ENCODE measurements around the gene PRDM16. TPM values are rescaled to one million over a fixed set of nuclear protein-coding genes. Genes with fewer than 3 reads are reported as not detected.

PRDM16 gene
- total RNA-seq, 2 donors from 2014 or later: 0.25 TPM; not detected in 1

DNA sequence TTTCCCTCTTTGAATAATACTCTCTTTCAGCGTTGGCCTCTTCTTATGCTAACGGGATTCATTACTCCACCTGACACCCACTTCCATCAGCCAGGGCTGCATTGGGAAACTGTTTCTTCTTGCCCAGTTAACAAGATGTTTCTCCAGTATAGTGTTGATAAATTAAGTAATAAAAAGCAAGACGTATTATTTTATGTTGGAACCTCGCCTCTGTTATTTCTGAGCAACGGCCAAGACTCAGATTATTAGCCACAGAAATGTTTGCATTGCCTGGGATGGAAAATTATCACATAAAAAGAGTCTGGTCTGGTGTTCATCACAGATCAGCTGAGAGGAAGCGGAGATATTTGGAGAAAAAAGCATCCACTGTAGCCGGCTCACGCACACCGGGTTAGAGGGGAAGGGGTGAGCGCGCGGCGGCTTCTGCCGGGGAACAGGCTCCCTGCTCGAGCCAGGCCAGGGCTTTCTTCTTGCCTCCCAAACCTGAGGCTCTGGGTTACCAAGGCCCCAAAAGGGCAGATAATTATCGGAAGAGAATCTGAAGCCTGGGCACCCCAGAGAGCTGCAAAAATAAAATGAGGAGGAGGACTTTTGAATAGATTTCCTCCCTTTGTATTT is 189.5 kb downstream of the PRDM16 start:
- ATAC-seq (no peak), DNase-seq (ENCODE audit: low spot score in 2 of 2) (no peak)
- H3K27ac Mint-ChIP-seq: peak overlapping the region; percentile 3 to 56
- no peaks in the 10 kb centered on the region for H3K36me3 Mint-ChIP-seq
- H3K9me3 Mint-ChIP-seq: peaks cover 5 to 6% of the 10 kb centered on the region in 2 donors

DNA sequence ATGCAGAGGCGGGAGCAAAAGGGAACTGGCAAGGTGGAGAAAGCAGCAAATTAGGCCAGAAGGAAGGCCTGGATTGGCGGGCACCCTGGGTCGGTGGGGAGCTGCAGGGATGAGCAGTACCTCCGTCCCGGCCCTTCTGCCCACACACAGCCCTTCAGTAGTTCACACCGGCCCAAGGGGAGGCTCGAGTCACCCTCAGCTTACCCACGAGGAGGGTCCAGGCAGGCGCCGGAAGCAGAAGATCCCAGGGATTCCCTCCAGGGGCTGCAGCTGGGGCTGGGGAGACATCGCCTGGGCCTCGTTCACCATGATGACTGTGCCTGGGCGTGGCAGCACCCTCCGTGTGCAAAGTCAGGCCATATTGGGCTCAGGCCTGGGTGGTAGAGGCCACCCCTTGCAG is 190.0 kb downstream of the PRDM16 start:
- Mint-ChIP-seq H3K9me3 (peaks cover 5 to 6% of the 10 kb centered on the region in 2 donors), H3K27ac (peak overlapping the region in 1 of 2 donors; percentile 56), H3K36me3 (no peaks in the 10 kb centered on the region)
- no peak for DNase-seq (ENCODE audit: low spot score in 2 of 2)
- ATAC-seq: no peak

DNA sequence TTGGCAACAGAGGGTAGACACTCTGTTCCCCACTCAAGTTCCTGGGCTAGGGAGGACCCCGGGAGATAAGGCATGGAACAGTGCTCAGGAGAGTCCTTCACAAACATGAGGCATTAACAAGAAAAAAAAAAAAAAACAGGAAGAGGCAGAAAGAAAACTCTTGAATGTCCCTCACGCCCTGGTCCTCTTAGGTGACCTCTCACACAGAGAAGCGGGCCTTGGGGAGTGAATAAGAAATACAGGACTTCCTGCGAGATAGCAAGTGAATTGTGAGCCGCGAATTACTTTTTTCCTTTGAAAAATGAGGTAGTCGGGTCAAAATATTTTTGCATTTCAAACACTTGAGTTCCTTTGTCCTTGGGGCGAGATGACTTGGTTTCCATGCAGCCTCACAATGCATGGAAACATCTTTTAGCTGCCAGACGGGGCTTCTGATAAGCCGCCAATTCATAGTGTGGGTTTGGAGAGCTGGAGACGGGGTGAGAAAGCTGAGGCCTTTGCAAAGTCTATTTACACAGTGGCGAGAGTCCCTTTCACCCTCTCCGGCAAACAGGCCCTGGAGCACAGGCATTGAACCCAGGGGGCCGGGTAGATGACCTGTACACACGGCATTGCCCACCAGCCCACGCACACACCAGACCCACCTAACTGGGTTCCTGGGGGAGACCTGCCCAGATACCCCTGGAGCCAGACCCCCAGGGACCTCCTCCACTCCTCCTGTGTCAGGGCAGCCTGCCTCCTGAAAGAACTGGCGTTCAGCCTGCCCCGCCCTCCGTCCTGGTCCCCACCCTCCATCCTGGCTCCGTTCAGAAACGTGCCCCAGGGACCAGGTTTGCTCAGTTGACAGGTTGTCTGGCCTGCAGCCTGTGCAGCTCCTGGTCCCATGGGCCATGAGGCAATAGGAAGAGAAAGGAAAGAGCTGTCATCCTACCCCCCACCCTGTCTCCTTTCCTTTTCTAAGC is 192.3 kb downstream of the PRDM16 start:
- no peaks in the 10 kb centered on the region for H3K36me3 Mint-ChIP-seq
- H3K27ac Mint-ChIP-seq: no peak overlapping the region
- ATAC-seq: no peak
- H3K9me3 Mint-ChIP-seq: peaks cover 5 to 6% of the 10 kb centered on the region in 2 donors
- no peak for DNase-seq (ENCODE audit: low spot score in 2 of 2)

DNA sequence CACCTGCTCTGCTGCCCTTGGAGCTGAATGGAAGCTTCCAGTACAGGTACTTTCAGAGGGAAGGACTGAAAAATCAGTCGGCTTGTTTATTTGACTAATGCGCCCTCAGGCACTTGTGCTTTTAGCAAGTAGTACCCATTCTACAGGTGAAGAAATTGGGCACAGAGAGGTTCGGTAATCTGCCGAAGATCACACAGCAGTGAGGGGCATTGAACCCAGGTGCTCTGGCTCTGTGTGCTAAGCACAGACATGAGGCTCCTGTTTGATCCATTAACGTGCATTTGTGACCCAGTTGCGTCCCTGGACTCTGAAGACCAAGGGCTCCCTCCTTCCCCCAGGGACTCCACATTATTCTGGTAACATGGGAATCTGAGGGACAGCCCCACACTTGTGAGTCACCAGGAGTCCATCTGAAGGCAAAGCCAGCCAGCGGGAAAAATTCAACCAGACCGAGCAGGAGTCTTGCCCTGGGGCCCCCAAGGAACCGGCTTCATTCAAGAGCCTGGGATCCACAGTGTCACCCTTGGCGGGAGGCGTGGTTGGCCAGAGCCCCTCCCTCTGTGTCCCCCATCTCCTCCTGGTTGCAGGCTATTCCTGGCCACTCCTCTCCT is 193.1 kb downstream of the PRDM16 start:
- Mint-ChIP-seq H3K36me3 (no peaks in the 10 kb centered on the region), H3K9me3 (peaks cover 5 to 6% of the 10 kb centered on the region in 2 donors), H3K27ac (no peak overlapping the region)
- DNase-seq (ENCODE audit: low spot score in 2 of 2) (no peak), ATAC-seq (no peak)

DNA sequence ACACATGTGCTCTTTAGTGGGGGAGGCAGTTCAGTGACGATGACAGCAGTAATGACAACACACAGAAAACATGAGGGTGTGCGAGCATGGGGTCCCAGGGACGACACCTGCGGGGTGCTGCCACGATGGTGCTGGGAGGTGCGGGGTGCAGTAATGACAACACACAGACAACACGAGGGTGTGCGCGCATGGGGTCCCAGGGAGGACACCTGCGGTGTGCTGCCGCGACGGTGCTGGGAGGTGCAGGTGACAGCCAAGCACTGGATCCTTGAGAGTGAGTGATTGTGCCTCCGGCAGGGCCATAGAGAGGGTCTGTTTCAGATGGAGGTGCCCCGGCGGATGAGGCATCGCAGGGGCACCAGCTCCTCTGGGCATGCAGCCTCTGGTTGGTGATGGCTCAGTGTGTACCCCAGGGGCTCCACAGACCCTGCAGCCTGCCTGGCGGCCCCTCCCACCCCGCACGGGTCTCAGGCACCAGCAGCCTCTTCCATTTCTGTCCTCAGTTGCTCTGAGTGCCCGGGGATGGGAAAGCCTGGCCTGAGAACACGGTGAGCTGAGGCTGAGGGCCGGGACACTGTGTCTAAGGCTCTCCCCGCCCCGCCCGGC is 193.8 kb downstream of the PRDM16 start:
- no peak for ATAC-seq
- Mint-ChIP-seq H3K36me3 (no peaks in the 10 kb centered on the region), H3K27ac (no peak overlapping the region), H3K9me3 (peaks cover 5 to 6% of the 10 kb centered on the region in 2 donors)
- no peak for DNase-seq (ENCODE audit: low spot score in 2 of 2)

DNA sequence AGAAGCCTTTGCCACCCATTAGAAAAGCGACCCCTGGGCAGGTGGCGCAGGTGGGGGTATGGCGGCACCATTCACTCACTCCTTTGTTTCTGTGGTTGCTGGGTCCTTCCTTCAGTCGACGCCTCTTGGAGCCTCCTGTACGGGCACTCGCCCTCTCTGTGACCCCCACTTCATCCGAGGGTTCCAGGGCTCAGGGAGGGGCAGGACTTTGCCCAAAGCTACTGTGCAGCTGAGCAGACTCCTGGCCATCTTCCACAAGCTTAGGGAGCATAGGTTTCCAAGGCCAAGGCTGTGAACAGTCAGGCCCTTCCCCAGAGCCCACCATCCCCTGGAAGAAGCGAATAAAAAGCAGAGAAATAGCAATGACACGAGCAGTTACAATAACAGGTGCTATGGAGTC is 194.8 kb downstream of the PRDM16 start:
- ATAC-seq (no peak), DNase-seq (ENCODE audit: low spot score in 2 of 2) (no peak)
- peaks cover 5 to 6% of the 10 kb centered on the region in 2 donors for H3K9me3 Mint-ChIP-seq

DNA sequence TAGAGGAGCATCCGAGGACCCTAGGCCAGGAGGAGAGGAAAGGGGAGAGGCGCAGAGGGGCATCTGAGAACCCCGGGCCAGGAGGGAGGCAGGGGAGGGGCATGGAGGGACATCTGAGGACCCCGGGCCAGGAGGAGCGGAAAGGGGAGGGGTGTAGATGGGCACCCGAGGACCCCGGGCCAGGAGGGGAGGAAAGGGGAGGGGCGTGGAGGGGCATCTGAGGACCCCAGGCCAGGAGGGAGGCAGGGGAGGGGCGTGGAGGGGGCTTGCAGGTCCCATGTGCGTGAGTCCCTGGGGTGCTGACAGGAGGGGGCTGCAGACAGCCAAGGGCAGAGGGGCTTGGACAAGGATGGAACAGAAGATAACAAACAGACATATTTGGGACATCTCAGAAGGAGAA is 195.5 kb downstream of the PRDM16 start:
- Mint-ChIP-seq H3K9me3 (peaks cover 5 to 6% of the 10 kb centered on the region in 2 donors), H3K36me3 (no peaks in the 10 kb centered on the region), H3K27ac (no peak overlapping the region)
- no peak for DNase-seq (ENCODE audit: low spot score in 2 of 2)
- ATAC-seq: no peak

More for the DNA sequence above, 194.8 kb downstream of the PRDM16 start:
- no peaks in the 10 kb centered on the region for H3K36me3 Mint-ChIP-seq
- no peak overlapping the region for H3K27ac Mint-ChIP-seq

DNA sequence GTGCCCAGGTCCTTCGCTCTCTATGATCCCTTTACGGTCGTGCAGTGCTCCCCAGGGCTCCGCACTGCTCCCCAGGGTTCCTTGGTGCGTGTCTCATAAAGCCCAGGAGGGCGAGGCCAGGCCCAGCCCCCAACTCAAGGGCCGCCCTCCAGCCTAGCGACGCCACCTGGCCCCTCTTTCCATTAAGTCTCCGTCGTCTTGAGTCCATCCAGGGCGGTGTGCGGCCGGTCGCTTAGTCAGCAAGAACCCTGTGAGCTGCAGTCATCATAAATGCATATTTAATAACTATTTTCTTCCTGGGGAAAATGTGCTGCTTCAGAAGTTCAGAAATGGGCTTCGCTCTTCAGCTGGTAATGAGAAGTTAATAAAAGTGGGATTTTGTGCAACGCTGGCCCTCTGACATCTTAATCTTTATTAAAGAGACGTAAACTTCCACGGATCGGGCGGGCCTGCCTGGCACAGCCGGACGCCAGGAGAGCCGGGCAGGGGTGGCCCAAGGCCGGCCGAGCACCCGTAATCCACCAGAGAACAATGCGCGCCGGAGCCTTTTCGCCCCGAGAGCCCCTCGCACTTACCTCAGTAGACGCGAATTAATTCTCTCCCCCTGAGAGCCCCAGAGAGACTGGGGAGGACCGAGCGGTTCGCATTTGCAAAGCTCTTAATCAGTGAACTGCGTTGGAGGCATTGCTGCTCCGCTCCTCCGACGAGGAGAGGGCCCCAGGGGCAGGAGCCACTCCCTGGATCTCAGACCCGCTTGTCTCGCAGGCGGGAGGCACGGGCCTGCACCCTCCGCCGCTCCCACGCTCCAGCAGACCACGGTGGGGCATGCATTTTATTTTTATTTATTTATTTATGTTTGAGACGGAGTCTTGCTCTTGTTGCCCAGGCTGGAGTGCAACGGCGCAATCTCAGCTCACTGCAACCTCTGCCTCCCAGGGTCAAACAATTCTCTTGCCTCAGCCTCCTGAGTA is 197.1 kb downstream of the PRDM16 start:
- no peaks in the 10 kb centered on the region for H3K9me3 Mint-ChIP-seq
- ATAC-seq (no peak), DNase-seq (ENCODE audit: low spot score in 2 of 2) (no peak)
- H3K36me3 Mint-ChIP-seq: no peaks in the 10 kb centered on the region
- H3K27ac Mint-ChIP-seq: no peak overlapping the region

DNA sequence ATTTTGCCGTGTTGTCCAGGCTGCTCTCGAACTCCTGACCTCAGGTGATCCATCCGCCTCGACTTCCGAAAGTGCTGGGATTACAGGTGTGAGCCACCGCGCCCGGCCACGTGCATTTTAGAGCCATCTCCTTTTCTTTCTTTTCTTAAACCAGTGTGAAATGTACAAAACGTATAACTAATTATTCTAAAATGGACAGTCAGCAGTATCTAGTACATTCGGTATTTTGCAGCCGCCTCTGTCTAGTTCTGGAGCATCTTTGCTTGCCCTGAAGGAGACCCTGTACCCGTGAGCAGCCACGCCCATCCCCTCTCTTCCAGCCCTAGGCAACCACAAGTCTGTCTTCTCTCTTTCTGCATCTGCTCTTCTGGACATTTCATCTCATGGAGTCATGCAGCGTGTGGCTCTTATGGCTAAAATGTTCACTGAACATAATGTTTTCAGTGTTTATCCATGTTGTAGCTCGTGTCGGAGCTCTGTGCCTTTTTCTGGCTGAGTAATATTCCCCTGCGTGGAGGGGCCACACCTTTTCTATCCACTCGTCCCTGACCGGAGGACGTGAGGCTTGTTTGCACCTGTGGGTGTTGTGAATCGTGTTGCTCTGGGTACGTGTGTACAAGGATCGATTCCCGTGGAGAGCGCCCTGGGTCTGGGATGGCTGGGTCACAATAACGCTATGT is 198.0 kb downstream of the PRDM16 start:
- no peak for ATAC-seq
- no peak for DNase-seq (ENCODE audit: low spot score in 2 of 2)
- Mint-ChIP-seq H3K27ac (no peak overlapping the region), H3K36me3 (no peaks in the 10 kb centered on the region), H3K9me3 (no peaks in the 10 kb centered on the region)

DNA sequence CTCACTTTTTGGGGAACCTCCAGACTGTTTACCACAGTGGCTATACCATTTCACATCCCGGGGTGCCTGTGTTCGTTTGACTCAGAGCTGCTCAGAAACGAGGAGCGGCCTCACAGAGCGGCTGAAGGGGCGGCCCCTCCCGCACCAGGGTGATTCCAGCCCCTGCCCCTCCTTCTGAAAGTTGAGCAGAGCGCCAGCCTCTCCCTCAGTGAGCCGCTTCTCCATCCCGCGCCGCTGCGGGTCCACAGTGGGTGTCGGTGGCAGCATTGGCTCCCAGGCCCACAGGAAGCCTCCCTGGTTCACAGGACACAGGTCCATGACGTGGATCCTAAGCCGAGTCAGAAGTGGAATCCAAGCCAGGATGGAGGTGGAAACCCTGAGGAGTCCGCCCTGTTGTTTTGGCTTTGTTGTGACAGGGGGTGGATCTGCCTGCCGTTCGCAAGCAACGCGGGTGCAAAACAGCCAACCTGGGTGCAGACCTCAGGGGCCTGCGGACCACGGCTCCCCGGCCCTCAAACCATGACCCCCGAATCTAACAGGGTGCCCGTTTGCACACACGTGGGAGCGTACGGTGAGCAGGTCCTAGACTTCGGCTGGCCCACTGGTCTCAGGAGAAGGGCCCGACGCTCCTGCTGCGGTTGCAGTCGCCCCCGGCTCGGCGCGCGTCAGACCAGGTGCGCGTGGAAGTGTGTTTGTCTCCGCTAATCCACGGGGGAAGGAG is 198.7 kb downstream of the PRDM16 start:
- ATAC-seq (no peak), DNase-seq (ENCODE audit: low spot score in 2 of 2) (no peak)
- Mint-ChIP-seq H3K9me3 (no peaks in the 10 kb centered on the region), H3K36me3 (no peaks in the 10 kb centered on the region), H3K27ac (no peak overlapping the region)

DNA sequence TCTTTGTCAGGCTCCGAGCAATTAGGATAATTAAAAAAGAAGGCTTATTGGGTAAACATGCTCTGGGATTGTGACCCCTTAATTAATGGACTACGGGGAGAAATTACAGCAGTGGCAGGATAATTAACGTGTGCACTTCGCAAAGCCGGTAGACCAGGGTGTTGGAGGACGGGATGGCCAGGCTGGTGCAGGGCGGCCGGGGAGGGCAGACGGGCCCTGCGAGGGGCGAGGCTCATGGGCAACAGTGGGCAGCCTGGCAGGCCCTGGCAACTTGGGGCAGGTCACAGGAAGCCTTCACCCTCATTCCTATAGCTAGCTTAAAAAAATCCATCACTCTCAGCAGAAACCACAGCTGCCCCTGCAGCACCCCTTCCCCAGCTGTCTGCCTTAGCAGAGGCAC is 199.3 kb downstream of the PRDM16 start:
- no peaks in the 10 kb centered on the region for H3K9me3 Mint-ChIP-seq
- DNase-seq (ENCODE audit: low spot score in 2 of 2): no peak
- no peak overlapping the region for H3K27ac Mint-ChIP-seq
- ATAC-seq: no peak
- no peaks in the 10 kb centered on the region for H3K36me3 Mint-ChIP-seq

DNA sequence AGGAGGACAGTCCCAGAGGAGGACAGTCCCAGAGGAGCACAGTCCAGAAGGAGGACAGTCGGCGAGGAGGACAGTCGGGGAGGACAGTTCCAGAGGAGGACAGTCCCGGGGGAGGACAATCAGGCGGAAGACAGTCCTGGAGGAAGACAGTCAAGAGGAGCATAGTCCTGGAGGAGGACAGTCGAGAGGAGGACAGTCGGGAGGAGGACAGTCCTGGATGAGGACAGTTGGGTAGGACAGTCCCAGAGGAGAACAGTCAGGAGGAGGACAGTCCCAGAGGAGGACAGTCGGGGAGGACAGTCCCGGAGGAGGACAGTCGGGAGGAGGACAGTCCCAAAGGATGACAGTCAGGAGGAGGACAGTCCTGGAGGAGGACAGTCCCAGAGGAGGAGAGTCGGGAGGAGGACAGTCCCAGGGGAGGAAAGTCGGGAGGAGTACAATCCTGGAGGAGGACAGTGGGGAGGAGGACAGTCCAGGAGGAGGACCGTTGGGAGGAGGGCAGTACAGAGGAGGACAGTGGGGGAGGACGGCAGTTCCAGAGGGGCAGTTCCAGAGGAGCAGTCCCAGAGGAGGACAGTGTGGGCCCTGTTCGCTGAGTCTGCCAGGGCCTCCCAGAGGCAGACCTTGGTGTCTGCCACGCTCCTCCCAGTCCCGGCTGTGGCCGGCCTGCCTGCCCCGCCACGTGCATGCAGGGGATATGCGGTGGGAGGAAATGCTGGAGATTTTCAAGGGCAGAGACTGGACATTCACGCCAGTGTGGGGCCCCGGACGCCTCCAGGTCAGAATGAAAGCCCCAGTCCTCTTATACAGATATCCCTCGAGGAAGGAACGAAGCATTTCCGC is 201.6 kb downstream of the PRDM16 start:
- ATAC-seq: no peak
- no peak for DNase-seq (ENCODE audit: low spot score in 2 of 2)
- Mint-ChIP-seq H3K27ac (no peak overlapping the region), H3K9me3 (no peaks in the 10 kb centered on the region), H3K36me3 (no peaks in the 10 kb centered on the region)

DNA sequence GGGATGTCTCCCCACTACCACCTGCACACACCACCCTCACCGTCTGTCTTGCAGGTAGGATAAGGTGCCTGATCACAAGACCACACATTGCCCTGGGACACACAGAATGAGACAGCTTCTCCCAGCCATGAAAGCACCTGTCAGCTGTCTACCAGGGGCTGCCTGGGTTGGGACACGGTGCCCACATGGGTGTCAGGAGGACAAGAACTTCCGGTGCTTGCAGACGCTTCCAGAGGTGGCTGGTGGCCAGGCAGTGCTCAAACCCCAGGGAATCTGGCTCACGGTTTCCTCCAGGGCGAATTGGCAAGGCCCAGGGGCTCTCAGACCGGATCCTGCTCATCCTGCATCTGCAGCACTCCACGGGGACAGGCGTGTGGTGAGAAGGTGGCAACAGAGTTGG is 202.9 kb downstream of the PRDM16 start:
- no peaks in the 10 kb centered on the region for H3K36me3 Mint-ChIP-seq
- DNase-seq (ENCODE audit: low spot score in 2 of 2): no peak
- no peak for ATAC-seq
- H3K9me3 Mint-ChIP-seq: no peaks in the 10 kb centered on the region
- no peak overlapping the region for H3K27ac Mint-ChIP-seq

DNA sequence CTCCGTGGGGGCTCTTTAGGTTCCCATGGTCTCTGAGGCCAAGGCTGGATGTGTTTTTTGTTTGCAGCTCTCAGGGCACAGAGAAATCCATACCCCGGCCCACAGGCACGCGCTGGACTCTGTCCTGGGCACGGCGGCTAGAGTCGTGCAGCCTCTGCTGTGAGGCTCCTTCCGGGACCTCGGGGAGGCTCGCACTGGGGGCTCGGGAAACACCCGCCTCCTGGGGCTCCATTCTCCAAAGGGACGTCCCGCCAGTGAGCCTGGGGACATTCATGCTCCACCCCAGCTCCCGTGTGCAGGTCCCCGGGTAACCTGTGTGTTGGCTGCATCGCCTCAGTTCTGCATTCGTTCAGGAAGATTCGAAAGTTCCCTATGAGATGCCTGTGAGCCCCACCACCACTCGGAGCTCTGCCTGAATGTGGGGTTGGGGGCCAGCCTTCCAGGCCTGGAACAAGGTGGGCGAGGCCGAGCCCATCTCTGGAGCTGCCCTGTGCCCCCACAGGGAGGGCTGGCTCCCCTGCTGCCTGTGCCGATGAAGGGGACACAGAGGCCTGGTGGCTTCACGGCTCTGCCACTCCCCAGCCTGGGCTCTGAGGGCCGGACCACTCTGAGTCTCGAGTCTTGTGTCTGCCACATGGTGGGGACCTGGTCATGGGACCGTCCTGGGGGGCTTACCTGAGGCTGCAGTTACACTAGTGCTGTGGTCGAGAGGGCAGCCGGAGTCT is 203.5 kb downstream of the PRDM16 start:
- Mint-ChIP-seq H3K36me3 (no peaks in the 10 kb centered on the region), H3K27ac (no peak overlapping the region), H3K9me3 (no peaks in the 10 kb centered on the region)
- no peak for ATAC-seq
- no peak for DNase-seq (ENCODE audit: low spot score in 2 of 2)

Data from activated naive CD4-positive, alpha-beta T cell treated with anti-CD3 and anti-CD28 coated beads, Interleukin-2, amount 50 U/mL, for 72 hours (primary cell).